Inferior parietal cortex (tissue), 1 donor: Measurements from ENCODE around the gene CARD19.
"Not testable (repeated sequence)": the region's sequence is repeated elsewhere in the genome, so short reads cannot be mapped to it uniquely, and the experiment has no call there.

Experiments used
- DNase-seq: peaks from one replicate; pipeline ENCODE4 v3.0.0-alpha.2; 2016; ENCODE audit errors: extremely low spot score

Gene CARD19

DNA sequence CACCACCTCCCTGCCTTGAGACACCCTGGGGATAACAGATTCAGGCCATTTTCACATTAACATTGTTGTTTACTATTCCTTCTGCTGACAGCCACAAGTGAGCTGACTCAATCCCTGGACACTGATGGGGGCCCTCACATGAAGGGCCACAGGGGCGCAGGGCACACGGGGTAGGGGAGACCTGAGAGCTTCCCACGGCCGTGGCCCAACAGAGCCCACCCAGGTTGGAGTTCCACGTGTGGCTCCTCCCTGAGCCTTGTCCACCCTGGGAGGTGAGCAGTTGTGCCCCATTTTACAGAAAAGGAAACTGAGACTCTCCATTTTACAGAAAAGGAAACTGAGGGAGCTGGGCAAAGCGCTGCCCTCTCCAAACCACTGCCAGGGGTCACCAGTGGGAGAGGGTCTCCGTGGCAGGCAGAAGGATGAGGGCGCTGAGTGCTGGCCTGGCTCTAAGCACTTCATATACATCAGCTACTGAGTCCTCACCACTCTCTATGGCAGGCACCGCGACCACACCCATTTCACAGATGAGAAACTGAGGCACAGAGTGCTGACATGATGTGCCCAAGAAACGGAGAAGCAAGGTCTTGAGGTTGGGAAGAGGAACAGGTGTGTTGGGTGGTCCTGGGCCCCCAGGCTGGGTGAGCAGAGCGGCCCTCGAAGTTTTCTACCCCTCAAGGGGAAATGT, 35.7 kb downstream of the CARD19 start:
- DNase-seq = no peak

GRCh38 chr9:93132287-93132927, 36.4 kb downstream of the CARD19 start:
- peak; percentile 37 for DNase-seq

- no peak for DNase-seq
Measured at GRCh38 chr9:93132946-93133680, 37.1 kb downstream of the CARD19 start.

DNA sequence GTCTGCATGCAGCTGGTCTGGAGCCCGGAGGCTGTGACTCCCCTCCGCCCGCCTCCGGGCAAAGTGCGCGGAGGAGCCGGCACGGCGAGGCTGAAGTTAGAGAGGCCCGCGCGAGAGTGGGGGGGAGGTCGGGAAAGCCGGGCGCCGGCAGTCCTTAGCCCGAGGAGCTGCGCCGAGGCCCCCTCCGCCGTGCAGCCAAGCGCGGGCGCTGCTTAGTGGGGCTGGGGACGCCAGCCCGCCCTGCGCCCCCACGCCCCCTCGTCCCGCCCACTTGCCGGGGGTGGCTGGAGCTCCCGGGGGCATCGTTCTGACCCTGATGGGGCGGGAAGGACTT, 37.6 kb downstream of the CARD19 start:
- DNase-seq = peak; percentile 47

- DNase-seq = peak; percentile 59
Measured at GRCh38 chr9:93134015-93134739, 38.2 kb downstream of the CARD19 start, which contains the start of gene NINJ1. Gene NINJ1, minus strand, starts transcription at chr9:93134251. Its CDS starts 34 bp downstream, at chr9:93134217.

- DNase-seq = no peak
Measured at GRCh38 chr9:93134740-93135444, 38.9 kb downstream of the CARD19 start.

DNA sequence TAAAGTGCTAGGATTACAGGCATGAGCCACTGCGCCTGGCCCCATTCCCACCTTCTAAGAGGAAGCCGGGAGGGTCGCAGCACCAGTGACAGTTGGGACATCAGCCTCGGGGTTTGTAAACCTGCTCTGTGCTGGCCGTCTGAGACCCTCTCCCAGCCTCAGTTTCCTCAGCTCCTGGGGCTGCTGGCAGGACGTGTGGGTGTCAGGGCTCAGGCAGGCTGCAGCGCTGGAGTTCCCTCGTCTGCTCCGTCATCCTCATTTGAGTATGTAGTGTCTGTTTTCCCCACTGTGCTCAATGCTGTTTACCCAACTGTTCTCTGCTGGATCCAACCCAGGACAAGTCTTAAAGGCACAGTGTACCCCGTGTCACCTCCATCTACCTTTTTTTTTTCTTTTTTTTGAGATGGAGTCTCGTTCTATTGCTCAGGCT, 40.0 kb downstream of the CARD19 start:
- no peak for DNase-seq

GRCh38 chr9:93137362-93137761, 41.3 kb downstream of the CARD19 start:
- no peak for DNase-seq

DNA sequence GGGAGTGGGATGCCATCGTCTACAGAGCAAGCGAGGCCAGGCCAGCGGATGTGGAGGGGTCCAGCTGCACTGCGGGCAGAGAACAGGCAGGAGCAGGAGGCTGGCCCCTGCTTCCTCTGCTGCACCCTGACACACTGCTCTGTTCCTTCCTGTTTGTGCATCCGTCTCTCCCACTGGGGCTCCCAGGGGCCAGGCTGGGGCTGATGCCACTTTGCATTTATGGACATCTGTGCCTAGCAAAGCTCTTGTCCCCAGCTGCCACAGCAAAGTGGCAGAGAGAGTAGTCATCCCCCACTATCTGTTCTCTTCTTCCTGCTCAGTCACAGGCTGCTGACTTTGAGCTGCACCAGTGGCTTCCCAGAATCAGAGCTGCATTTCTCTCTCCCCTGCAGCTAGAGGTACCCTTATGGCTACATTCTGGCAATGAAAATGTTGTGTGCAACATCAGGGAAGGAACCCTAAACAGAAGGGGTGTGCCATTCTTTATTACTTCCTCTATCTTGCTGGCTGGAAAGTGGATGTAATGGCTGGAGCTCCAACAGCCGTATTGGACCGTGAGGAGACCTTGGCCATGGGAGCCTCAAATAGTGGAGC, 42.3 kb downstream of the CARD19 start:
- no peak for DNase-seq

DNA sequence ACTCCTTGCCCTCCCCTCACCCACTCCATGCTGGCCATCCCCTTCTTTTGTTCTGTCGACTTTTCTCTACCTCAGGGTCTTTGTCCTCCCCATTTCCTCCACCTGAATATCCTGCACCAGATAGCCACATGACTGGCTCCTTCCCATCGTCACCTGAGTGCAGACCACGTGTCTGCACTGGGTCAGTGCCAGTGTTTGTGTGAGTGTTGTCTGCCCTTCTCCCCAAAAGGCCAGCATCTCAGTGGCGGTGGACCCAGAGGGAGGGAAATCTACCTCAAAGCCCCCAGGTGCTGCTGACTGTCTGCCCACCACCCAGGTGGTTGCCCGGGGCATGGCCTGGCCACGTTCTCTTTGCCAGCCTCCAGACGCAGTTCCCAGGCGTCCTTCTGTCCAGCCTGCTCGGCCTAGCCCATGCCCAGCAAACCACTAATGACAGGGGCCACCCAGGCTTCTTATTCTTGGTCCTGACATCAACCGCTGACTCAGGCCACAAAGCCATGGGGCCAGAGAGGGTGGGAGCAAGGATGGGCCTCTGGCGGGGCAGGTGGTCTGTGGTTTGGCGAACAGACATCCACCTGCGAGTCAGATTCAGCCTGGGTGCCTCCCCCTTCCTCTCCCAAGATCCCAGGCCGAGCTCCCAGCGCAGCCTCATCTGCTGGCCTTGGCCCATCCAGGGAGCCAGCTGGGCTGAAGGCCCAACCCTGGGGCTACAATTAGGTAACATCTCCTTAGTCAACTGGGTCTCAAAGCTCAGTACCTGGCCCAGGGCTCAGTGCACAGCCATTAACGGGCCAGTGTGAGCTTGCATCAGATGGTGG, 43.6 kb downstream of the CARD19 start:
- DNase-seq = no peak

DNA sequence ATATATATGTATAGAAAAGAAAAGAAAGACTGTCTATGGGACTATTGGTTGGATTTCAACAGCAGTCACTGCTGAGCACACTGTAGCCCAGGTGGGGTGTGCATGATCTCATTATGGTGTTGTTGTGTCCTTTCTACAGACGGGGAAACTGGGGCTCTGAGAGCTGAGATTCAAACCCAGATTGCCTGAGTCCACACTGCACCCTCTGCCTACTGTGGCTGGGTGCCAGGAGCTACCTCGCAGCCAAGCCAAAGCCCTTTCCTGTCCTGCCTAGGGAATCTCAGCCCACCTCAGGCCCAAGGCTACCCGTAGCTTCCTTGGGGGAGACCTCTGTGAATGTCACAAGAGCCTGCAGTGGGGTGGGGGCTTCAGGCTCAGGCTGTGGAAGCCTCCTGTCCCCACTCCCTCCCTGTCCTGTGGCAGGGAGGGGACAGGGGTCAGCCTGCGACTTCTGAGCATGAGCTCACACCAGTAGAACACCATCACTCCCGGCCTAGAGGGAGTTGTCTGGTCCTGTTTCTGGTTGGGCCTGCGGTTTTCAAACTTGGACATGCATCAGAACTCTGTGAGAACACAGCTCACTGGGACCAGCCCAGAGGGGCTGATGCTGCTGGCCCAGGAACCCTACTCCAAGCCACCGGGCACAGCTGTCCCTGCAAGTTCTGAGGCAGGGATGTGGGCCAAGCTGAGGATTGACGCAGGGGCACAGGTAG, 45.9 kb downstream of the CARD19 start:
- no peak for DNase-seq

DNA sequence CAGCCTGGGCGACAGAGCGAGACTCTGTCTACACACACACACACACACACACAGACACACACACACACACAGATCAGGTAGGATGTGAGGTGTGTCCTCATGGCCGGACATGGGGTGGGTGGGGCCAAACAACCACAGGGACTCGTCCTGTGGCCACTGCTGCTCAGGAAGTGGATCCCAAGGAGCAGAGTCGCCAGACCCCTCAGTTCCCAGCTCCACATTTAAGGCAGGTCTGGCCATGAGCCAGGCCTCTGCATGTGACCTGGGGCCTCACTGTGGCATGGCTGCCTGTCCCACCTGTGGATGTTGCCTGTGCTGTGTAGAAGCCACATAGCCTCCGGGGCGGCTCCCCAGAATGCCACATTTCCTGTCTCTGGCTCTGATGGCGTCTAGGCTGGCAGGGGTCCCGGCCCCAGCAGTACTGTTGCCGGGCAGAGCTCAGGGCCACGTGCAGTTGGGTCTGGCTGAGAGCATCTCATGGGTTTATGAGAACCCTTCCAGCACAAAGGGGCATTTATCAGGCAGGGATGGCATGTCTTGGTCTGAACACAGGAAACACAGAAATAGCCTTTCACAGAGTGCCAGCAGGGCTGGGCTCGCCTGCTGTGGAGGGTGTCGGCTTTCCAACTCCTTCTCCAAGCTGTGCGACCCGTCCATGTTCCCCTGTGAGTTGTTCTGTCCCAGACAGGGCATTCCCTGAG, 48.0 kb downstream of the CARD19 start:
- DNase-seq = peak; percentile 85

DNA sequence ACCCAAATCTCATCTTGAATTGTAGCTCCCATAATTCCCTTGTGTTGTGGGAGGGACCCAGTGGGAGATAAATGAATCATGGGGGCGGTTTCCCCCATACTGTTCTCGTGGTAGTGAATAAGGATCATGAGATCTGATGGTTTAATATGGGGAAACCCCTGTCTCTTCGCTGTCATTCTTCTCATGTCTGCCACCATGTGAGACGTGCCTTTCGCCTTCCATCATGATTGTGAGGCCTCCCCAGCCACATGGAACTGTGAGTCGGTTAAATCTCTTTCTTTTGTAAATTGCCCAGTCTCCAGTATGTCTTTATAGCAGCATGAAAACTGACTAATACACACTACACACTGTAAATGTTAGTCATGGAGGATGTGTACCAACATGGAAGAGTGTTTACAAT, 50.7 kb downstream of the CARD19 start:
- not testable (repeated sequence) for DNase-seq

GRCh38 chr9:93147632-93148031, 51.6 kb downstream of the CARD19 start:
- DNase-seq = no peak

- DNase-seq = no peak
Measured at GRCh38 chr9:93148721-93149120, 52.7 kb downstream of the CARD19 start.

DNA sequence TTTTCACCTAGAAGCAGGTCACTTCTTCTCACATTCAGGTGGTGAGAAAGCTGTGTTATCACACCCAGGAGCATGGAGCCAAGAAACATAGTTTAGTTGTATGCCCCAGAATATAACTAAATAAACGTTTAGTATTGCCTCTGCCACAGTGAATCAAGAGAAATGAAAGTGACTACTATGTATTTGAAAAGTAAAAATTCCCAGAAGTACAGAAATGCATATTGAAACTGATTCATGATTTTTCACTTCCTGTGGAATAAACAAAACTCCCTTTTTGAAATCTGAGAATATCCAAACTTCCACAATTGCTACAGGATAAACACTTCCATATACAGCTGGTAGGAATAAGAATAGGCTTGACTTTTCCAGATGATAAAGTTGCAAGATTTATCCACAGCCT, 53.3 kb downstream of the CARD19 start:
- no peak for DNase-seq

GRCh38 chr9:93151097-93151784, 55.2 kb downstream of the CARD19 start:
- DNase-seq = no peak

DNA sequence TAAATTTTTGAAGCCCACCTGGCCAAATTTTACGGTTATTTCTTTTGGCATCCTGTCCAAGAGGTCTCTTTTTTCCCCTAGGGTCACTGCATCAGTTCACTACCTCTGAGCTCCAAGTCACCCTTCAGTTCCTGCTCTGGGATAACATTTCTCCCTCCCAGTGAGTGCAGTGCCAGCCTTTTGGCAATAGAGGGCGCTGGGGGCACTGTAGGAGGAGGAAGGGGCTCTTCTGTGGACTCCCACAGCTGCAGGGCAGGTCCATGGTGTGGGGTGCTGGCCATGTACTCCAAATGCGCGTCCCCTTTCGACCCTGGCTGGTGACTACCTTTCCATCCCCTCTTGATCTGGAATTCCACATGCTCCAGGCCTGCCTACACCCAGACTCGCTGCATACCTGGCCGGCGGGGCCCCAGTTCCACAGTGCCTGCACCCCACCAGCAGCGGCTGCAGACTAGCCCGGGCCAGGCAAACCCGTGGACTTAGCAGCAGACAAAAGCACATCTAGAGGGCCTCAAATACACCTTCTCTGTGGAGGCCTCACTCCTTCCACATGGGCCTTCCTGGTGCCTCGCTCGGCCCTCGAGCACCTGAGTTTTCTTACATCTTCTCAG, 58.4 kb downstream of the CARD19 start:
- no peak for DNase-seq
